GM19193 (cell line): ENCODE data around the gene TBX1.

Experiments used
- POLR2A ChIP-seq: IDR thresholded peaks from 4 replicates; pipeline ENCODE4 v1.6.1; 2011; ENCODE audit not compliant: insufficient read depth, insufficient read length; ENCODE audit errors: extremely low read depth

TBX1 gene

GRCh38 chr22:19730198-19730597 lies 30.4 kb upstream of the TBX1 start:
- no peak for TF ChIP-seq POLR2A

- TF ChIP-seq POLR2A: no peak
Measured at GRCh38 chr22:19730655-19731360, 29.8 kb upstream of the TBX1 start.

- TF ChIP-seq POLR2A: no peak
Measured at GRCh38 chr22:19731361-19732135, 29.0 kb upstream of the TBX1 start.

GRCh38 chr22:19732403-19733113 lies 28.0 kb upstream of the TBX1 start:
- TF ChIP-seq POLR2A: no peak

- TF ChIP-seq POLR2A: no peak
Measured at GRCh38 chr22:19733755-19734154, 26.8 kb upstream of the TBX1 start.

GRCh38 chr22:19734163-19734562 lies 26.4 kb upstream of the TBX1 start:
- TF ChIP-seq POLR2A: no peak

DNA sequence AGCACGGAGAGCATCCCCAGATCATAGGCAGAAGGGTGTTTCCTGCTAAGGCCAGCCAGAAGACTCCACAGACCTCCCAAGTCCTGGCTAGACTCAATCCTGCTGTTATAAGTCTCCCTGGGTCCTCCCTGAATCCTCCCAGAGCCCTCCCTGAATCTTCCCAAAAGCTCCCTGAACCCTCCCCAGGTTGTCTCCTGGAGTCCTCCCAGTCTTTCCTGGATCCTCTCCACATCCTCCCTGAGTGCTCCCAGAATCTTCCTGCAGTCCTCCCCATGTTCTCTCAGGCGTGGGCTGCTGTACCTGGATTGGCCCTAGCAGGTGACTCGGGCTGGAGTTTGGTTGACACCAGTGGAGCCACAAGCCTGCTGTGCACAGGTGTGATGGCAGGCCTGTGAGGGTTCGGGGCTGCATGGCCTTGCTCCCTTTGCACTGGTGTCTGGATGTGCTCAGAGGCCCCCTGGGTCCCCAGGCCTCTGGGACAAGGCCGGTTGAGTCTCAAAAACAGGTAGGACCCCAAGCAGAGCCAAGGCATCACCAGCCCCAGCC lies 25.7 kb upstream of the TBX1 start:
- no peak for TF ChIP-seq POLR2A

DNA sequence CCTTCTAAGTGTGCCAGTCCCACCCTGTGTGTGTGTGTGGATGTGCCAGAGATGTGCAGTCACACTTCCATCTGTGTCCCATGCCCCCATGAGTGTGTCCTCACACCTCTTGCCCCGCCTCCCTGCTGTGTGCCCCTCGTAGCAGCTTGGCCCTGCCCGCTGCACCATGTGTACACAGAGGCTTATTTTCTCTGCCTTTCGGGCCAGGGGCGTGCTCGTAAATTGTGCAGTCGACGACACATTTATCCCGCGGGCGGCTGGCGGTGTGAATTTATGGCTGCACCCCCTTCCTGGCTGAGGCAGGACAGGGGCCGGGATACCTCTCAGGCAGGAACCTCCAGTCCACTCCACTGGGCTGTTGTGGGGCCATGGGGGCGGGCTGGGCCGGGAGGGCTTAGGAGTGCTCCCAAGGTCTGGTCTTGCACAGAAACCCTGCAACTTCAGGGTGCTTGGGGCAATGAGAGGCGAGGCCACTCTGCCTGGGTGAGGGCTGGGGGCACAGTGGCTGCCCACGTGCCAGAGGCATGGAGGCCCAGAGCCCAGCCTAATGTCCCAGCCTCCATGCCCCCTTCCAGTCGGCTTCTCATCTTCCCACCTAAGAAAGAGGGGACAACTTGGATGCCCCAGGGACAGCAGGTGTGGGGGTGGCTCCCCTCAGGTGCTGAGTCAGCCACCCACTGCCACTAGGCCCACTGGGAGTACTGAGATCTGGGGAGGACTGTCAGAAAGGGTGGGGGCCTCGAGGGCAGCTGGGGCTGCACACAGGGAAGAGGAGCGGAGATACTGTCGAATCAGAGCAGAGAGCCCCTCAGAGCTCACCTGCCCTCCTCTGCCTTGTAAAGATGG lies 24.7 kb upstream of the TBX1 start:
- no peak for TF ChIP-seq POLR2A

GRCh38 chr22:19737846-19738663 lies 22.5 kb upstream of the TBX1 start:
- no peak for TF ChIP-seq POLR2A

- no peak for TF ChIP-seq POLR2A
Measured at GRCh38 chr22:19738664-19739447, 21.7 kb upstream of the TBX1 start.

DNA sequence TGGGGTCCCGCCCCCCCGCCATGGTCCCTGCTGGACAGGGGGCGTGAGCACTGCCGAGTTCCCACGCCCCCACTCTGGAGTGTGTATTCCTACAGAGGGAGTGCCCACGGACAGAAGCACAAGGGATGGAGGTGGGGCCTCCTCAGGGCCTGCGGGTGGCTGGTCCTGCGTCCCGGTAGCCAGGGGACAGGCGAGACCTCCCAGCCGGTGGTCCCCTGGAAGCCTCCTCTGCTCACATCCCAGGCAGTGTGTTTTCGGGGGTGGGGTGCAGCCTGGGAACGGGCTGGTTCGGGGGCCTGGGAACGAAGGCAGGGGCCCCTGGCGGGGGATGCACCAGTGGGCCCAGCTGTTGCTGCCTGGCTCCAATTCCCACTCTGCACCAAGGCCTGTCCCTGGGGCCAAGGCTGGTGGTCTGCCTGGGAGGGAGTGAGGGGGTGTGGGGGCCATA lies 21.1 kb upstream of the TBX1 start:
- TF ChIP-seq POLR2A: no peak

DNA sequence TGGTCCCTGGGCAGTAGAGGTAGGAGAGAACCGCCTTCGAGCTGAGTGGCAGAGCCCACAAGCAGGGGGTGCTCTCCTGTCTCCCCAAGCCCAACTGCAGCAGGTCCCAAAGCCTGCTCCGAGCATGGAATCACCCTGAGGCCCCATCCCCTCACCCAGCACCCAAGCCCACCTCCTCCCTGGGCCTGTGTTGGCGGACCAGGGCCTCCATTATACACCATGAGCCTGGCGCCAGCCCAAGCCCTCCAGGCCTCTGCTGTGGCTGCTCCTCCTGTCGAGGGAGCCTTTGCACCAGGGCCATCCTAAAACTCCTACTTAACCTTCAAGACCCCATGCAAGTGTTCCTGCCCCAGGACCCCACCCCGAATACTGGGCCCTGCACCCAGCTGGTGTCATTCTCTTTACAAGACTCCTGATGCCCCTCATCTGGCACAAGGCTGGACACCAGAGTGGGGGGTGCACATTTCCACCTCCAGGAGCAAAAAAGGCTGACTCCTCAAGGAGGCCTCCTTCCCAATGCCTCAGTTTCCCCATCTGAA lies 20.6 kb upstream of the TBX1 start:
- no peak for TF ChIP-seq POLR2A

DNA sequence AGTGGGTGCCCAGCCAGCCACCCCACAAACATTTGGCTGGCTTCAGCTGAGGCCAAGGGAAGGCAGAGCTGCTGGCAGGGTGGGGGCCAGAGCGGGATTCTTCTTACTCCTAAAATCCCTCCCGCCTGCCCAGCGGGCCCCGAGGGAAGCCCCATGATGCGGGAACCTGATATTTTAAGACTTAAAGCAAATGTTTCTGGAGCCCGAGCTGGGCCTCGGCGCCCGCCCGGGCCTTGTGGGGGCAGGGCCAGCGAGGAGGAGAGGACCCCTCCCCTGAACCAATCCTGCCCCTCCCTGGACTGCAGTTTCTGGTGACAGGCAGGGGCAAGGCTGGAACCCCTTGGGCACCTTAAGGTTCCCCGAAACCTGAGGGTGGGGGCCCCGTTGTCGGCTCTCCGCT lies 20.0 kb upstream of the TBX1 start:
- no peak for TF ChIP-seq POLR2A

DNA sequence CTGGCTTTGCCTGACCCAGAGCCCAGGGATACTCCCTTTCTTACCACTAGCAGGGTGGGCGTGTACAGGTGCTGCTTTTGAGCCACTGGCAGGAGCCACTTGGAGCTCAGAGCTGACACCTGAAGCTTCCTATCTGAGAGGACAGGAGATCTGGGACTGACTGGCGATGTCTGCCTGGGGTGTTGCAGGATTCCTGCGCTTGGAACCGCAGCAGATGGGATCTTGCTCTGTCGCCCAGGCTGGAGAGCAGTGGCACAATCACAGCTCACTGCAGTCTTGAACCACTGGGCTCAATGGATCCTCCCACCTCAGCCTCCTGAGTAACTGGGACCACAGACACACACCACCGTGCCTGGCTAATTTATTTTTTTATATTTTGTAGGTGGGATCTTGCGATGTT lies 19.5 kb upstream of the TBX1 start:
- no peak for TF ChIP-seq POLR2A
